ENCODE data around the gene SEC31B. TPM values are rescaled to one million over a fixed set of nuclear protein-coding genes. Genes with fewer than 3 reads are reported as not detected.

Gene SEC31B
- total RNA-seq, 1 donor from 2014 or later, result 7.9 TPM

GRCh38 chr10:100477970-100478369, 41.7 kb downstream of the SEC31B start:
- DNase-seq, result no peak
- intact Hi-C loops (cut with DNase I), result no loop called here
- no peak for ATAC-seq (ENCODE audit: poor library complexity)

- ATAC-seq (ENCODE audit: poor library complexity), result no peak
- intact Hi-C loops (cut with DNase I), result no loop called here
- no peak for DNase-seq
These were observed 49.3 kb downstream of the SEC31B start for GRCh38 chr10:100470367-100470766.

GRCh38 chr10:100469756-100470155, 49.9 kb downstream of the SEC31B start:
- no peak for DNase-seq
- intact Hi-C loops (cut with DNase I), result no loop called here
- ATAC-seq (ENCODE audit: poor library complexity), result no peak

GRCh38 chr10:100468978-100469377, 50.7 kb downstream of the SEC31B start:
- intact Hi-C loops (cut with DNase I), result no loop called here
- DNase-seq (no peak), ATAC-seq (ENCODE audit: poor library complexity) (no peak)

GRCh38 chr10:100468322-100468721, 51.3 kb downstream of the SEC31B start:
- intact Hi-C loops (cut with DNase I), result no loop called here

GRCh38 chr10:100462709-100463108, 57.0 kb downstream of the SEC31B start, which contains the start of gene WNT8B:
Gene WNT8B (plus strand): TSS chr10:100463009. CDS start chr10:100463169, 160 bp downstream.
- ATAC-seq (ENCODE audit: poor library complexity) (no peak), DNase-seq (no peak)
- intact Hi-C loops (cut with DNase I), result no loop called here

More at GRCh38 chr10:100468322-100468721, 51.3 kb downstream of the SEC31B start:
- ATAC-seq (ENCODE audit: poor library complexity), result no peak
- no peak for DNase-seq

- DNase-seq, result no peak
- ATAC-seq (ENCODE audit: poor library complexity), result no peak
- intact Hi-C loops (cut with DNase I), result no loop called here
These were observed 70.7 kb downstream of the SEC31B start for GRCh38 chr10:100448951-100449350.

- no peak for DNase-seq
- intact Hi-C loops (cut with DNase I), result no loop called here
- no peak for ATAC-seq (ENCODE audit: poor library complexity)
These were observed 72.0 kb downstream of the SEC31B start for GRCh38 chr10:100447663-100448062.

- DNase-seq (no peak), ATAC-seq (ENCODE audit: poor library complexity) (no peak)
- intact Hi-C loops (cut with DNase I), result no loop called here
These were observed 73.4 kb downstream of the SEC31B start for GRCh38 chr10:100446130-100446761.

- ATAC-seq (ENCODE audit: poor library complexity), result no peak
- intact Hi-C loops (cut with DNase I), result no loop called here
- DNase-seq, result no peak
These were observed 77.1 kb downstream of the SEC31B start for GRCh38 chr10:100442548-100442947.

- ATAC-seq (ENCODE audit: poor library complexity), result no peak
- intact Hi-C loops (cut with DNase I), result no loop called here
- DNase-seq, result no peak
These were observed 80.9 kb downstream of the SEC31B start for GRCh38 chr10:100438674-100439315.

Other genes starting within 250 kb of the SEC31B start
- 15.9 TPM for gene BLOC1S2, start 233.2 kb downstream of the SEC31B start, total RNA-seq
- gene PKD2L1, start 189.6 kb downstream of the SEC31B start, total RNA-seq, result not detected
- gene SCD, start 172.6 kb downstream of the SEC31B start, total RNA-seq, result 21.2 TPM
- gene WNT8B, start 56.9 kb downstream of the SEC31B start, total RNA-seq, result not detected
- 431 TPM for gene NDUFB8, start 10.0 kb upstream of the SEC31B start, total RNA-seq
- gene HIF1AN, start 16.1 kb upstream of the SEC31B start, total RNA-seq, result 43.0 TPM
- gene PAX2, start 225.7 kb upstream of the SEC31B start, total RNA-seq, result not detected